HT-29 (cell line): ENCODE measurements around the gene CACNA1I. TPM values are rescaled to one million over a fixed set of nuclear protein-coding genes. Genes with fewer than 3 reads are reported as not detected.

Experiments used
- DNase-seq: peaks from one replicate; pipeline ENCODE4 v3.0.0-alpha.2; 2015; ENCODE audit warnings: low spot score
- total RNA-seq: library from RNA; depleted of rRNA; stranded (reverse); fragments of >200 nt; shearing (Covaris generic); gene quantifications from 2 replicates; pipeline ENCODE4 v1.2.3, GENCODE V29; 2014

CACNA1I gene
- total RNA-seq, 1 experiment from 2014 or later: 0.03 TPM

DNA sequence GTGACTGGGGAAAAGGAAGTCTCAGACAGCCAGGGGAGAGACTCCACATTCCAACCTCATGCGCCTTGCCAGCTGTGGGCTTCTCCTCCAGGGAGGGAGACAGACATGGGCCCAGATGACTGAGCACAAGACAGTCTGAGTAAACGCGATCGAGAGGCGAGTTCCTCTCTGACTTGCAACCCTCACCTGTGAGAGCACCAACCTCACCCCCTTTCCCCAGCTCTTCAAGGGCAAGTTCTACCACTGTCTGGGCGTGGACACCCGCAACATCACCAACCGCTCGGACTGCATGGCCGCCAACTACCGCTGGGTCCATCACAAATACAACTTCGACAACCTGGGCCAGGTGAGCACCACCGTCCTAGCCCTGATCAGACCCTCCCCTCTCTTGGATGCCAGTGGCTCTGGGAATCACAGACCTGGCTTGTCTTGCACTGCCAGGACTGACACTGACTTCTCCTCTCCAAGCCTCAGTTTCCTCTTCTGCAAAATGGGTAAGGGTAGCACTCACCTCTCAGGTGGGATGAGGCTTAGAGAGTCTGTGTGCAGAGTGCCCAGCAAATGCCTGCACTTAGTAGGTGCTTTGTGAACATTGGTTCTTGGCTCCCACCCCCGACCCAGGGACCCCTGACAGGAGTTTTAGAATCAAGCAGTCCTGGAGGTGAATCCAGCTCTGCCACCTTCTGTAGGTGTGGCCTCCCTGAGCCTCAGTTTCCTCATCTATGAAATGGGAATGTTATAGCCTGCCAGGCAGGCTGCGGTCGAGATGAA is 95.3 kb downstream of the CACNA1I start:
- DNase-seq: no peak

DNA sequence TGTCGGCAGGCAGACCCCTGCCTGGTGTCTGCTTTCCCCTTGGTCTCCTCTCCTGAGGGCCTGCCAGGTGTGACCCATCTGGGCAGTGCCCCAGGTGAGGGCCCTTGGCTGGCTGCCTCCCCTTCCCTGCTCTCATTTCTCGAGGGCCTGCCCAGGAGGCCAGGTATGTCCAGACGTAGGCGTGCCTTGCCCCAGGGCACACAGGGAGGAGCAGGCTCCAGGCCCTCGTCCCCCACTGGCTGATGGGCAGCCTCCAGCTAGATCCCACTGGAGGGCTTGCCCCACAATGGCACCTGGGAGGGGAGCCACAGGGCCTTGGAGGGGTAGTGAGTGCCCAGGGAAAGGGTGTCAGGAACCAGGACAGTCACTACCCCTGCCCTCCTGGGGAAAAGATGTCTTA is 95.9 kb downstream of the CACNA1I start:
- no peak for DNase-seq

DNA sequence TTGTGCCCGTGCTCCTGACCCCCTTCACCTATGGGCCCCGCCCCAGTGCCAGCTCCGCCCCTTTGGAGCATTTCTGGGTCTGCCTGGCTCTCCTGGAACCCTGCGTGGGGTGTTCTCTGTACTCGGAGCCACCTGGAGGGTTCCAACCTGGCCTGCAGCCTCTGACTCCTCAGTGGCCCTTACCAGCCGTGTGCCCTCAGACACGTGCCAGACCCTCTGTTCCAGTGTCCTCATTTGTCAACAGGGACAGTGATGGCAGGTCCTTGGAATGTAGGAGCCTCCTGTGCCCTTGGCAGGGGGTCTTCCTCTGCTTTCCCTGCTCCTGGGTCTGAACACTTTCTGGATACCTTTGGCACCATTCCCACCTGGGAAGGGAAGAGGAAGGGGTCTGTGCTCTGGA is 96.4 kb downstream of the CACNA1I start:
- DNase-seq: no peak

DNA sequence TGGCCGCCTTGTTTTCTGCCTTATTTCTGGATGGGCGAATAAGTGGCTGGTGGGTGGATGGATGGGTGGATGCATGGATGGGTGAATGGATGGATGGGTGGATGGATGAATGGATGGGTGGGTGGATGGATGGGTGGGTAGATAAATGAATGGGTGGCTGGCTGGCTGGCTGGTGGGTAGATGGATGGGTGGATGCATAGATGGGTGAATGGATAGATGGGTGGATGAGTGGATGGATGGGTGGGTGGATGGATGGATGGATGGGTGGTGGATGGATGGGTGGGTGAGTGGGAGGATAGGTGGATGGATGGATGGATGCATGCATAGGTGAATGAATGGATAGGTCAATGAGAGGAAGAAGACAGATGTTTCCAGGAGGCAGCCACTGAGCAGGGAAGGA is 98.9 kb downstream of the CACNA1I start:
- DNase-seq: no peak

DNA sequence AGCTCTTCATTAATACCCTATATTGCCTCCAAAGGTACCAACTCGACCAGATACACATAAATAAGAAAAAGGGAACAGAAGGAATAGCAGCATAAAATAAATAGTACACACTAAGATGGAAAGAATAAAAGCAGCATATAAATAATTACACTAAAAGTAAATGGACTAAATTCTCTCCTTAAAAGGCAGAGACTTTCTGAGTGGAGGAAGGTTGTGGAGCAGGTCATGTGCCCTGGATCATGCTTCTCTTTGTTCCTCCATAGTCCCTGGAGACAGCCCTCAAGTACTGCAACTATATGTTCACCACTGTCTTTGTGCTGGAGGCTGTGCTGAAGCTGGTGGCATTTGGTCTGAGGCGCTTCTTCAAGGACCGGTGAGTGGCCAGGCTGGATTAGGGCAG is 101.4 kb downstream of the CACNA1I start:
- DNase-seq: no peak

DNA sequence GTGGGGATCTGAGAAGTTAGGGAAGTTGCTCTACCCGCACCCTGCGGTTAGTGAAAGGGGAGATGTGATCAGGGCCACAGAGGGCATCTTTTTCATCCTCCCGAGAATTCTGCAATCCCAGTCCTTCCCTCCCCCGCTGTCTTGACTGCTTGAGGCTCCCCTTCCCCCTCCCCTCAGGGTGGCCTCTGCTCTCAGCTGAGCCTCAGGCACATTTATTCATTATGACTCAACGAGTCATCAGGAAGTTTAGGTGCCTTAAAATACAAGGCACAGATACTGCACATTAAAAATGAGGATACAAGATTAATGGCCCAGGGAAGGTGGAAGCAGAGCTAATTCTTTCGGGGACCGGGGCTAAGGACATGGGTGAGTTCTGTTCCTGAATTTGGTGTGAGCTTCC is 104.0 kb downstream of the CACNA1I start:
- no peak for DNase-seq

DNA sequence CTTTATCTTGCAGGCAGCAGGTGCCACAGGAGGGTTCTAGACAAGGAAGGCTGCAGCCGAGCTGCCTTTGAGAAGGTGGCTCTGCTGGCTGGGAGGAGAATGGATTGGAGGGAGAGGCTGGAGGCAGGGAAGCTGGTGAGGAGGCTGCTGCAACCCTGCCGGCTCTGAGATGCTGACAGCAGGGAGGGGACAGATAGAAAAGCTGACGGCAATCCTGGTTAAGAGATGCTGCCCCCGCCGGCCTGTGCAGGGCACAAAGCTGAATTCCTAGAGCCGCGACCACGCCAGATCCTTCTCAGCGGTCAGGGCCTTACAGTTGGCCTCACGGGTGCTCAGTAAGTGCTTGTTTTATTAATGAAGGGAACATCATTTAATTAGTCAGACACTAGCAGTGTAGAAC is 105.4 kb downstream of the CACNA1I start:
- DNase-seq: no peak

DNA sequence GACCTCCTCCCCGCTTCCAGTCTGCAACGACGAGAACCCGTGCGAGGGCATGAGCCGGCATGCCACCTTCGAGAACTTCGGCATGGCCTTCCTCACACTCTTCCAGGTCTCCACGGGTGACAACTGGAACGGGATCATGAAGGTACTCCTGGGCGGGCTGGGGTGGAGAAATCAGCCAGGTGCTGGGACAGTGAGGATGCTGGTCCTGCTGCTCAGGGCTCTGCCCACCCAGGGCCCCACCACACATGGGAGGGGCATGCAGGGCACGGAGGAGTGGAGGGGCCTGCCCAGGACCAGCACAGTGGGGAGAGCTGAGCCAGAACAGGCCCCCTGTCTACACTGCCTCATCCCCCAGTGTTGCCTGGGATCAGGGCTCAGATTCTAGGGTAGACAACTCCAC is 107.4 kb downstream of the CACNA1I start:
- no peak for DNase-seq

DNA sequence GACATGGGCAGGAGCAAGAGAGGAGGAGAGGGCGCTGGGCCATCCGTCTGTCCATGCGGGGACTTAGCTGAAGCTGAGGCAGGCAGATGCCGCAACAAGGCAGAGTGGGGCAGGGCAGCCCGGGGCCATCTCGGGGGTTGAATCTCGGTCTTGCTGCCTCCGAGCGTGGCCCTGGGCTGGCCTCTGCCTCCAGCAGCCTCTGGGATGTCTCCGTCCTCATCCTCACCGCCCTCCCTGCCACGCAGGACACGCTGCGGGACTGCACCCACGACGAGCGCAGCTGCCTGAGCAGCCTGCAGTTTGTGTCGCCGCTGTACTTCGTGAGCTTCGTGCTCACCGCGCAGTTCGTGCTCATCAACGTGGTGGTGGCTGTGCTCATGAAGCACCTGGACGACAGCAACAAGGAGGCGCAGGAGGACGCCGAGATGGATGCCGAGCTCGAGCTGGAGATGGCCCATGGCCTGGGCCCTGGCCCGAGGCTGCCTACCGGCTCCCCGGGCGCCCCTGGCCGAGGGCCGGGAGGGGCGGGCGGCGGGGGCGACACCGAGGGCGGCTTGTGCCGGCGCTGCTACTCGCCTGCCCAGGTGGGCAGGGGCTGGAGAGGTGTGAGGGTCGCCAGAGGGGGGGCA is 108.4 kb downstream of the CACNA1I start:
- no peak for DNase-seq

DNA sequence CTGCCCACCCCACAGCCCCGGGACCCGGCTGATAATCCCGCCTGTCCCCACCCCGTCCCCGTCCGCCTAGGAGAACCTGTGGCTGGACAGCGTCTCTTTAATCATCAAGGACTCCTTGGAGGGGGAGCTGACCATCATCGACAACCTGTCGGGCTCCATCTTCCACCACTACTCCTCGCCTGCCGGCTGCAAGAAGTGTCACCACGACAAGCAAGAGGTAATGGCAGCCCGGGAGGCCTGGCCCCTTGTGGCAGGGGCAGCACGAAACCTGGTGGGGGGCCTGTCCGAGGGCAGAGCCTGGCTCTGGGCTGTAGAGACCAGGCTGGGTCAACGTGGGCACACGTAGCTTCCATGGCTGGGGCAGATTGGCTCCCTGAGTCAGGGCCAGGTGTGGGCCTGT is 109.1 kb downstream of the CACNA1I start:
- DNase-seq: no peak

DNA sequence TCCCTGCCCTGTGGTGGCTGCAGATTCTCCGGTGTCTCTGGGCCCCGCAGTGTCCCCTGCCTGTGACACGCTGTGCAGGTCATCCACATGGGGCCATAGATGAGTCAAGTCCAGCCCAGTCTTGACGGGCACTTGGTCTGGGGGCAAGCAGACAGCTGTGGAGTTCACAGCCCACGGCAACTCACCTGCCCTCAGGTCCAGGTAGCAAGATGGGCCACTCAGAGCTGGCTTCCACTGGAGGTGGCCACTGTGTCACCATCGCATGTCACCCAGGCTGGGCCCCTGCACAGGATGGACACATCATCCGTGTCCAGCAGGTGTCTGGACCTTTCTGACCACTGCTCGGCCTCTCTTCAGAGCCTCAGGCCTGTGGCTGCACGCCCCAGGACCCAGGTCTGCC is 109.9 kb downstream of the CACNA1I start:
- DNase-seq: no peak

DNA sequence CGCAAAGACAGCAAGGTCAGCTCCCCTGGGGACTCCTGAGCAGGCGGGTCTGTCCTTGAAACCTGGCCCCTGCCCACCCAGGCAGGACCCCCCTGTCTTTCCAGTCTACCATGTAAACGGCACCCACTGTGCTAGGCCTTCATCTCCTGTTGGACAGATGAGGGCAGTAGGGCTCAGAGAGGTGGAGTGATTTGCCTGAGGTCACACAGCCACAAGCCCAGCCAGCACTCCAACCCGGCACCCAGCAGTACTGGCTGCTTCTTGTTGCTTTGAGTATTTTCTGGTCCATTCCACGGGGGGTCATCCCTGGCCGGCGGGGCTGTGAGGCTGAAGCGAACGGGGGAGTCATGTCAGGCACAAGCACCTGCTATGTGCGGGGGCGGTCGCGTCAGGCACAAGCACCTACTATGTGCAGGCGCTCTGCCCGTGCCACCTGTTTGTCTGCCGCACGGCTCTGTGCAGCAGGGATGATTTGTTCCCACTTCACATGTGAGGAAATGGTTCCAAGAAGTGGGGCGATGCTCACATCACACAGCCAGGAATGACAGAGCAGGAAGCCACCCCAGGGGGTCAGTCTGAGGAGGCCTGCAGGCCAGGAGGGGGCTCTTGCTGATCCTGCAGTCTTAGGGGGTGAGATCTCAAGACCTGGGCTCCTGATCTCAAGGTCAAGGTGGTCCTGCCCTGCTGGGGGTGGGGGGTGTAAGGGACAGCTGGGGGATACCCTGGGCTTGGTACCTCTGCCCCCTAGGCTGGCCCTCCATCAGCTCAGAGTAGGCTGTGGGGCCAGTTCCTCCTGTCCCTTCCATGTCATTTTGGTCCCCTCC is 110.7 kb downstream of the CACNA1I start:
- no peak for DNase-seq

DNA sequence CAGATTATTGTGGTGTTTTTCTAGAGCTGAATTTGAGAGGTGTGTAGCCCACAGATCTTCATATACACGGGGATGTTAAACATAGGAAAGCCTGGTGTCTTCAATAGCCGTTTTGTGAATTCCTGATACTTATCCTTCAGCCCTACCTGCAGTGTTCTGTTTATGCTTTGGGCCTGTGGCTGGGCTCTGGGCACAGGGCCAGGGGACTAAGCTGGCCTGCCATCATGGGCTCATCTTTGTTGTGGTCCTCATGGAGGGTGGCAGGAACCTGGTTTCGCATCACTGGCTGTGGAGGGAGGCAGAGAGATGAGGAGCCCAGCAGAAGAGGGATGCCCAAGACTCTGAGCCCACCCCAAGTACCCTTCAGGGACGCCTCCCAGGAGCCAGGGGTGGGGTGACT is 112.4 kb downstream of the CACNA1I start:
- no peak for DNase-seq

DNA sequence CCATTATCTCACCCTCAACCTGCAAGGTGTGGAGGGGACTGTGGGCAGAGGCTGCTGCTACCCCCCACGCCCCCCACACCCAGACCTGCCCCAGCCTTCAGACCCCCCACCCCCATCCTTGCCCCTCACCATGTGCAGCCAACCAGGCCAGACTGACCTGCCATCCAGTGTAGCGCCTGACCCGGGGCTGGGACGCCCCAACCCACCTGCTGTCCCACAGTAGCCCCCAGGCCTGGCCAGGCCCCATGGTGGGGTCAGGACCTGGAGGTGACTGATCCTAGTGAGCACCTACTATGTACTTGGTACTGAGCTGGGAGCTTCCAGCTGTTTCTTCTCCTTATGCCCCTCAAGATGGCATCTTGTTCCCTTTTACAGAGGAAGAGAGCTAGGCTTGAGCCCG is 113.1 kb downstream of the CACNA1I start:
- no peak for DNase-seq

DNA sequence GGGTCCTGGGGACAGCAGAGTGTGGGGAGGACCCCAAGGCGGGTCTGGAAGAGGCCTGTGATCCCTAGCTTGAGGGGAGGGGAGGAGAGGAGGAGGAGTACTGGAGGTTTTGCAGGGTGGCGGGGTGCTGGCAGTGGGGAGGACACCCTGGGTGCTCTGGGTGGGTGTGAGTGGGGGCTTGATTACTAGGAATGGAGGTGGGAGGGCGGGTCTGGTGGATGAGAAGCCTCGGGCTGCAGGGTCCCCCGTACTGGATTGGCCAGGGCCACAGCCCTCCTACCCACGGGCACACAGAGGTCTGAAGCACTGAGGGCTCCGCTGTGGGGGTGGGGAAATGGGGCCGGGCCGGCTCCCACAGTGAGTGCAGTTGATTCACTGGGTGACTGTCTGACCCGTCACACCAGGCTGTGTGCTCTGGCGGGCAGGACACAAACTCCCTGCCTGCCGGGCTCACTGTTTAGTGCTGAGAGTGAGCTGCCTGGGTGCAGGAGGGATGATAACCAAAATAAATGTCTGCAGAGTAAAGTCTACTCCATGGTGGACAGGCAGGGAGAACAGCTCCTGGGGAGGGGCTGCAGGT is 114.2 kb downstream of the CACNA1I start:
- DNase-seq: no peak

DNA sequence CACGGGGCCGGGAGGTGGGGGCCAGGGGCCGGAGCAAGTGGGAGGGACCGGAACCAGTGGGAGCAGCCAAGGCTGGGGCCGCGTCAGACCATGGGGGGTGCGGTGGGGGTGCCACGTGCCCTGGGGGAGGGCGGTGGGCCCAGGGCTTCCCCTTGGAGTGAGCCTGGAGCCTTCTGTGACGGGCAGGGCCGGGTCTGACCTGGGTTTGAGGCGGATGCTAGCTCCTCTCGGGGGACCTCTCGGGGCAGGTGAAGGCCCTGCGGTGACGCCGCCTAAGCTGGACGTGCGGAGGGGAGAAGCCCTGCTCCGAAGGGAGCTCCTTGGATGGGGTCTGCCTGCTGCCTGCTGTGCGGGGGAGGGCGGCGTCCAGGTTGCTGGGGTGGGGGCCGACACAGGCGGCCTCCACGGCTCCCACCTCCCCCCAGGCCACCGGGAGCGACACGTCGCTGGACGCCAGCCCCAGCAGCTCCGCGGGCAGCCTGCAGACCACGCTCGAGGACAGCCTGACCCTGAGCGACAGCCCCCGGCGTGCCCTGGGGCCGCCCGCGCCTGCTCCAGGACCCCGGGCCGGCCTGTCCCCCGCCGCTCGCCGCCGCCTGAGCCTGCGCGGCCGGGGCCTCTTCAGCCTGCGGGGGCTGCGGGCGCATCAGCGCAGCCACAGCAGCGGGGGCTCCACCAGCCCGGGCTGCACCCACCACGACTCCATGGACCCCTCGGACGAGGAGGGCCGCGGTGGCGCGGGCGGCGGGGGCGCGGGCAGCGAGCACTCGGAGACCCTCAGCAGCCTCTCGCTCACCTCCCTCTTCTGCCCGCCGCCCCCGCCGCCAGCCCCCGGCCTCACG is 115.0 kb downstream of the CACNA1I start:
- DNase-seq: no peak

DNA sequence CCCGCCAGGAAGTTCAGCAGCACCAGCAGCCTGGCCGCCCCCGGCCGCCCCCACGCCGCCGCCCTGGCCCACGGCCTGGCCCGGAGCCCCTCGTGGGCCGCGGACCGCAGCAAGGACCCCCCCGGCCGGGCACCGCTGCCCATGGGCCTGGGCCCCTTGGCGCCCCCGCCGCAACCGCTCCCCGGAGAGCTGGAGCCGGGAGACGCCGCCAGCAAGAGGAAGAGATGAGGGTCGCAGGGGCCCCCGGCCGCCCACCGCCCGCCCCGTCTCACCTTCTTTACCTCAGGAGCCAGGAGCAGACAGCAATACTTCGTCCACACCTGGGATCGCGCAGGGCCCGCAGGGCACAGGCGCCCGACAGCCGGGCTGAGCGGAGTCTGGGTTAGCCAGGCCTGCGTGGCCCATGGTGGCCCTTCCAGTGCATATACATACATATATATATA is 115.6 kb downstream of the CACNA1I start:
- no peak for DNase-seq

DNA sequence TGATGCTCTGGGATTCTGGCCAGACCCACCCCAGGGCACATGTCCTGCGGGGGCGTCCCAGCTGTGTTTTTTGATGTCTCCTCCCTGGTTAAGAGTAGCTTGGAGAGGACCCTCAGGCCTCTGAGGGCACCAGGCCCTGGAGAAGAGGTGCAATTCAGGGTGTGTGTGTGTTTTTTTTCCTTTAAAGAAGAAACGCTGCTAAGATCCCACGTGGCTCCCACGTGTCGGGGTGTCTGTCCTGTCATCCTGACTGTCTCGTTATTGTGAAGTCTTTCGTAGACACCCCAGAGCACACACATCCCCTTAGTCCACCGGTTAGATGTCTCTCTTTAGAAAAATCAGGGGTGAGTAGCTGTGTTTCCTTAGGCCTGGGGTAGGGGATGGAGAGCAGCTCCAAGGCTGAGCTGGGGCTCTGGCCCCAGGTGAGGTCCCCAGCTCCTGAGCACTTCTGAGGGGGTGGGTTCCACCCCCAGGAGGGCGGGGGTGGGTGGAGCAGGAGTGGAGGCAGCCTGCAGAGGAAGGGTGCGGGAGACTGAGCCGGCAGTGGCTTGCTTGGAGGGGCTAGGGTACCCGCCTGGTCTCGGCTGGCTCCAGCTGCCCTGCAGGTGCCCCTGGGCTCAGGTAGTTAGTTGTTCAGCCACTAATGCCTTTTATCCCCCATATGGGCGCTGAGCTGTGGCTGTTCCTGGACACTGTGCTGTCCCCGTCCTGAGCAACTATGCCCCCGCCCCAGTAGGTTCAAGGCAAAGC is 116.4 kb downstream of the CACNA1I start:
- no peak for DNase-seq

DNA sequence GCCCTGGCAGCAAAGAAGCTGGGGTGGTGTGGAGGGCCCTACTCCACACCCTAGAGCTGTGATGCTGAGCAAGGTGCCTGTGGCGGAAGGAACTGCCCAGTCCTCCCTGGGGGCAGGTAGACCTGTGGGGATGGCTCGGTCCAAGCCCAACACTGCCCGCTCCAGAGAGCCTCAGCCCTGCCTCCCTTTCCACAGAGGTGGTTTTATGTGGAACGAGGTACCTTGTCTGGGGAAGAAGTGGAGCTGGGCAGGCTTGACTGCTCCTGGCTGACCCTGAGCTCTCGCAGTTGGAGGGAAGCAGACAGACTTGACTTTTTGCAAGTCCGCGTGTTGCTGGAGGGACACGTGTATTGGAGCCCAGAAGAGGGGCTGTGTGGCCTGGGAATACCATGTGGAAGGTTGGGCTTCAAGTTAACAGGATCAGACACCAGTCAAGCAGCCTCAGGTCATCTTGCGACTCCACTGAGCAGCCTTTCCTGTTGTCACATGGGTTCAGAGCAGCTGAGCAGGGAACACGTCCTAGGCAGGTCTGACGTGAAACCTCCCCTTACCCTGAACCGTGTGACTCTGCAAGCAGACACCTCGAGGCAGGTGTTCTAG is 117.7 kb downstream of the CACNA1I start:
- DNase-seq: no peak

DNA sequence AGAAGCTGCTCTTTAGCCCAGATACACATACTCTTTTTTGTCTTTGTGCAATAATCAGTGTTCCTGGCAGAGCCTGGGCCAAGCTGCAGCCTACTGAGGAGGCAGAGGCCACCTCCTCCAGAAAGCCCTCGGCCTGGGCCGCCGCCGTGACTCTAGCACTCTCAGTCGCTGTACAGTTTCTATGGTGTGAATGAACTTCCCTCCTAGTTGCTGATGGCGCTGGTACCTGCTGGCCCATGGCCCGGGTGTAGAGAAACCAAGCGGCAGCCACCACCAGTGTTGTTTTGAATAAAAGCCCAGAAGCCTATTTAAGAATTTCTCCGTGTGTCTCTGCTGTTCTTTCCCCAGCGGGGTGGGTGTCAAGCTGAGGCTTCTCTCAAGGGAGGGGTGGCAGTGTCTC is 118.9 kb downstream of the CACNA1I start:
- no peak for DNase-seq
